SK-N-SH treated with all-trans-retinoic acid at 6 μM for 48 hours (cell line): ENCODE data around the gene CDK11B.

Experiments
- ARNTL ChIP-seq: fragments of 450-650 bp; formaldehyde crosslinking; IDR thresholded peaks from 2 replicates; pipeline ENCODE4 v1.5.0; 2020; ENCODE audit warnings: low read depth, mild to moderate bottlenecking, moderate library complexity, borderline replicate concordance
- BACH2 ChIP-seq: fragments of 250-450 bp; sonication (Bioruptor Pico); IDR thresholded peaks from 2 replicates; pipeline ENCODE4 v1.9.0; 2021; ENCODE audit warnings: mild to moderate bottlenecking, borderline replicate concordance
- TF ChIP-seq, protein P1 (sequence below): fragments of 250-450 bp; sonication (Bioruptor Pico); IDR thresholded peaks from 2 replicates; pipeline ENCODE4 v1.8.0; 2020; ENCODE audit warnings: mild to moderate bottlenecking, moderate library complexity, borderline replicate concordance

DNA sequence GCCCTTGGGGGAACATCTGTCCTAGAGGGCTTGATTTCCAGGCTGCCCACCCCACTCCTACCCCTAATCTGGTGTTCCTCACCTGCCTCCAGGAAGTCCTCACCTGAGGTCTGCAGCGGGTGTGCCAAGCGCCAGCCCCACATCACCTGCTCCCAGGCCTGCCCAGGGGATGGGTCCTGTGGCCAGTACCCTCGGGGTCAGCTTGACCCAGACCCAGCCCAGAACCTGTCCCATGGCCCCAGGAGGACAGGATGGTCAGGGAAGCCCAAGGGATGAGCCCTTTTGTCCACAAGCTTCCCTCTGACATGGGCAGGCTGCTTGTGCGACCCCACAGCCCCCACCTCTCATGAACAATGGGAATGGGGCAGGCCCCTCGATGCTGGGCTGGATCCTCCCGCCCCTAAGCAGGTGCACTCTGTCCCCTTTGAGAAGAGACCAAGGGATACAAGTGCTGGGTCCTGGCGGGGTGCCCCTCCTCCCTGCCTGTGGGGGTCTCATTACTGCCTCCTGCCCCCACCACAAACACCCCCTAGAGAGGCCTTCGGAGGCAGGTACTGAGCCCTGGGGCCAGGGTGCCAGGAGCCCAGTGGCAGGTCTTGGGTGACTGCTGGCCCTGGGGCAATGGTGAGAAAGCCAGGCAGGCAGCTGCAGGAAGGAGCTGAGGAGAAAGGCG, 40.3 kb downstream of the CDK11B start:
- TF ChIP-seq, protein P1, sequence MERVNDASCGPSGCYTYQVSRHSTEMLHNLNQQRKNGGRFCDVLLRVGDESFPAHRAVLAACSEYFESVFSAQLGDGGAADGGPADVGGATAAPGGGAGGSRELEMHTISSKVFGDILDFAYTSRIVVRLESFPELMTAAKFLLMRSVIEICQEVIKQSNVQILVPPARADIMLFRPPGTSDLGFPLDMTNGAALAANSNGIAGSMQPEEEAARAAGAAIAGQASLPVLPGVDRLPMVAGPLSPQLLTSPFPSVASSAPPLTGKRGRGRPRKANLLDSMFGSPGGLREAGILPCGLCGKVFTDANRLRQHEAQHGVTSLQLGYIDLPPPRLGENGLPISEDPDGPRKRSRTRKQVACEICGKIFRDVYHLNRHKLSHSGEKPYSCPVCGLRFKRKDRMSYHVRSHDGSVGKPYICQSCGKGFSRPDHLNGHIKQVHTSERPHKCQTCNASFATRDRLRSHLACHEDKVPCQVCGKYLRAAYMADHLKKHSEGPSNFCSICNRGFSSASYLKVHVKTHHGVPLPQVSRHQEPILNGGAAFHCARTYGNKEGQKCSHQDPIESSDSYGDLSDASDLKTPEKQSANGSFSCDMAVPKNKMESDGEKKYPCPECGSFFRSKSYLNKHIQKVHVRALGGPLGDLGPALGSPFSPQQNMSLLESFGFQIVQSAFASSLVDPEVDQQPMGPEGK (CRISPR knock-in tag) = no peak
- TF ChIP-seq BACH2 (CRISPR knock-in tag) = no peak
- no peak for TF ChIP-seq ARNTL (CRISPR knock-in tag)
